A172 (cell line): ENCODE results near the gene FANCF. TPM values are rescaled to one million over a fixed set of nuclear protein-coding genes. Genes with fewer than 3 reads are reported as not detected.
A peak's percentile ranks its signal among the peaks of the same experiment; 100 is the strongest.
"Not testable (repeated sequence)": the region's sequence is repeated elsewhere in the genome, so short reads cannot be mapped to it uniquely, and the experiment has no call there.

Source experiments
- DNase-seq: peaks from one replicate; pipeline ENCODE4 v3.0.0-alpha.2; 2015; ENCODE audit warnings: low spot score
- total RNA-seq: library from RNA; depleted of rRNA; stranded (reverse); fragments of >200 nt; shearing (Covaris generic); gene quantifications from 2 replicates; pipeline ENCODE4 v1.2.3, GENCODE V29; 2014; rRNA removed

The FANCF gene
- total RNA-seq: 11.8 and 15.9 TPM in 2 replicates

GRCh38 chr11:22625448-22626287 lies at the start of gene FANCF:
Gene FANCF, minus strand, starts transcription at chr11:22625823. Its CDS starts 13 bp downstream, at chr11:22625810.
- peak; percentile 96 for DNase-seq

- no peak for DNase-seq
These were observed 49.1 kb upstream of the FANCF start for GRCh38 chr11:22674470-22675439.

GRCh38 chr11:22671751-22672150 lies 46.1 kb upstream of the FANCF start:
- DNase-seq: no peak

- no peak for DNase-seq
These were observed 45.2 kb upstream of the FANCF start for GRCh38 chr11:22670830-22671229.

GRCh38 chr11:22669368-22669767 lies 43.7 kb upstream of the FANCF start:
- DNase-seq: no peak

- DNase-seq: no peak
These were observed 42.6 kb upstream of the FANCF start for GRCh38 chr11:22668005-22668796.

- DNase-seq: no peak
These were observed 41.2 kb upstream of the FANCF start for GRCh38 chr11:22666688-22667439.

GRCh38 chr11:22666325-22666687 lies 40.7 kb upstream of the FANCF start, which contains the start of gene GAS2:
Gene GAS2, plus strand, starts transcription at chr11:22666611. Its CDS starts 8,259 bp downstream, at chr11:22674870.
- no peak for DNase-seq

GRCh38 chr11:22659783-22660182 lies 34.2 kb upstream of the FANCF start:
- DNase-seq: no peak

GRCh38 chr11:22657101-22657694 lies 31.6 kb upstream of the FANCF start:
- no peak for DNase-seq

- DNase-seq: no peak
These were observed 30.5 kb upstream of the FANCF start for GRCh38 chr11:22656130-22656529.

GRCh38 chr11:22652346-22652745 lies 26.7 kb upstream of the FANCF start:
- not testable (repeated sequence) for DNase-seq

- no peak for DNase-seq
These were observed 15.9 kb upstream of the FANCF start for GRCh38 chr11:22641559-22641958.

- DNase-seq: no peak
These were observed 15.2 kb upstream of the FANCF start for GRCh38 chr11:22640862-22641261.

GRCh38 chr11:22635689-22636088 lies 10.1 kb upstream of the FANCF start:
- no peak for DNase-seq

GRCh38 chr11:22634897-22635629 lies 9.4 kb upstream of the FANCF start:
- no peak for DNase-seq

GRCh38 chr11:22633354-22633902 lies 7.8 kb upstream of the FANCF start:
- DNase-seq: no peak

- DNase-seq: no peak
These were observed 1.8 kb upstream of the FANCF start for GRCh38 chr11:22627421-22627820.

GRCh38 chr11:22626573-22627239 lies 1.1 kb upstream of the FANCF start:
- DNase-seq: no peak
